Urinary bladder (tissue), 4 donors: ENCODE results near the gene SPRED1. TPM values are rescaled to one million over a fixed set of nuclear protein-coding genes. Genes with fewer than 3 reads are reported as not detected.
"Not testable (repeated sequence)": the region's sequence is repeated elsewhere in the genome, so short reads cannot be mapped to it uniquely, and the experiment has no call there.

Source experiments
- DNase-seq: peaks from one replicate; pipeline ENCODE4 v3.0.0-alpha.2; 2015; ENCODE audit errors: extremely low spot score
- H3K27ac ChIP-seq: one replicate; pipeline ENCODE4 v1.5.1; 2013; ENCODE audit warnings: low read depth, mild to moderate bottlenecking, moderate library complexity
- H3K36me3 ChIP-seq: one replicate; pipeline ENCODE4 v1.6.1; 2013; ENCODE audit warnings: mild to moderate bottlenecking, moderate library complexity; ENCODE audit not compliant: insufficient read depth
- H3K4me1 ChIP-seq: one replicate; pipeline ENCODE4 v1.6.1; 2013; ENCODE audit warnings: mild to moderate bottlenecking, moderate library complexity; ENCODE audit not compliant: insufficient read depth
- H3K4me3 ChIP-seq: one replicate; pipeline ENCODE4 v1.5.1; 2013; ENCODE audit warnings: low read depth, low read length
- WGBS: extraction: QIAGEN DNeasy Blood & Tissue Kit; methylation state at CpG from one replicate; pipeline ENCODE4 v1.1.7; 2013; 5-methylcytosine and 5-hydroxymethylcytosine counted together
- polyA plus RNA-seq: library from polyadenylated mRNA; stranded (reverse); fragments of 200-250 nt; gene quantifications from one replicate; pipeline ENCODE4 v1.2.3, GENCODE V29; 2013
- total RNA-seq: library from RNA; depleted of rRNA; stranded (reverse); fragments of >200 nt; gene quantifications from one replicate; pipeline ENCODE4 v1.2.3, GENCODE V29; 2014
- donor health status: healthy with polysubstance abuse.
- donor health status: healthy.

SPRED1 gene
- total and polyA plus RNA-seq, 2 donors: 8.2 to 94.4 TPM

DNA sequence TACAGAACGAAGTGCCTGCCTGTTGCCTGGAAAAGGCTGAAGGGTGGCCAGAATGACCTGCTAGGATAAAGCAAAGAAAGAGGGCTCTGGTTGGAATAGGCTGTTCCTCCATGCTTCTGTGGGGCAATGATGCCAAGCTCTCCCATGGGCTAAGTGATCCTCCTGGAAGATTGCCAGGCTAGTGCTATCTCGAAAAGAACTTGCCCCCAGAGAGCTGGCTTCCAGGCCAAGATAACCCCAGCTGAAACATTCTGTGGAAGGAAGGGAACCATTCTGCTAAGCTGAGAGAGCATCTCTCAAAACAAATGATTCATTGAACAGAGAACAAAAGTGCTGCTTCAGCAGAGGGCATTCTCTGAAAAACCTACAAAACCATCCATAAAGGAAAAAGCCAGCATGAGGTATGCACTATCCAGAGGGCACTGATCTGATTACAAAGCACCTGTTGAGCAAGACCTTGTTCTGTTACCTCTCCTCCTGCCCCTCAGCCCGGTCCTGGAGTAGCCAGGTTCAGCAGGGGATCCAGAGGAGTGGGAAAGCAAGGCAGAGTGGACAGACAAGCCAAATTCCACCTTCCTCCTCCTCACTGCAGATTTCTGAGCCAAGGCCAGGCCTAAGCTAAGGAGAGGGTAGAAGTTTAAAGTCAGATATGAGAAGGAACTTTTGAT lies 31.9 kb upstream of the SPRED1 start:
- Histone ChIP-seq H3K4me1 (no peaks in the 10 kb centered on the region), H3K27ac (no peak overlapping the region), H3K4me3 (no peak overlapping the region), H3K36me3 (no peaks in the 10 kb centered on the region)
- DNase-seq: no peak
- 75% methylated on average over 3 of the region's 3 CpGs for WGBS

GRCh38 chr15:38224486-38224885 lies 28.1 kb upstream of the SPRED1 start:
- no peak overlapping the region for H3K27ac ChIP-seq
- no peak overlapping the region for H3K4me3 ChIP-seq
- no peaks in the 10 kb centered on the region for H3K36me3 ChIP-seq
- WGBS: 64% methylated on average over 2 of the region's 2 CpGs
- no peaks in the 10 kb centered on the region for H3K4me1 ChIP-seq
- no peak for DNase-seq

- no peak overlapping the region for H3K27ac ChIP-seq
- WGBS: 98% methylated on average over 1 of the region's 1 CpG
- no peaks in the 10 kb centered on the region for H3K4me1 ChIP-seq
- no peaks in the 10 kb centered on the region for H3K36me3 ChIP-seq
- DNase-seq: no peak
- no peak overlapping the region for H3K4me3 ChIP-seq
These were observed 27.3 kb upstream of the SPRED1 start for GRCh38 chr15:38225381-38225780.

DNA sequence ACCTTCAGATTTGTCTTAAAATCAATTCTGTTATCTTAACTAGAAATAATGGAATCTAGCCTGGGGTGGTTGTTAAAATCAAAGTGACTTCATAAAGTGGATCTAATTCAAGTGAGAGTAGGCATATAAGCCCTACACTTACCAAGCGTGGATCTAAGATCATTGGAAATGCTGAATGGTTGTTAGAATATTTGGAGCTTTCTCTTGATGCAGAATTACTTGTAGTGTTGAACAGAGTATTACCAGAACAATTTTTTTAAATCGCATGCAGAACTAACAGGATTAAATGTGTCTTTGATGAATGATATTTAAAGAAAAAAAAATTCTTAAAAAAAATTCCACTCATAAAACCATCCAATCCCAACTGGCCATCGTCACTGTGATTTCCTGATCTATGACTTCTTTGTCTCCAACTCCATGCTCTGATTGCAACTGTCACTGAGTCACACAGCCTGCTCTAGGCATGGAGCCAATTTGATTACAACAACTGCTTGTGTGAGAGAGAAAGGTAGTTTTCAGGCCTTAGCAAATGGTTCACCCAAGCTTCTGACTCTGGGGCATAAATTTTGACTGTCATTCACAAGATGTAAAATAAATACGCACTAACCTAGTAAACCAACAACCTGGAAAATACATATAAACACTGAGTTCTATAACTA lies 25.9 kb upstream of the SPRED1 start:
- H3K36me3 ChIP-seq: no peaks in the 10 kb centered on the region

DNA sequence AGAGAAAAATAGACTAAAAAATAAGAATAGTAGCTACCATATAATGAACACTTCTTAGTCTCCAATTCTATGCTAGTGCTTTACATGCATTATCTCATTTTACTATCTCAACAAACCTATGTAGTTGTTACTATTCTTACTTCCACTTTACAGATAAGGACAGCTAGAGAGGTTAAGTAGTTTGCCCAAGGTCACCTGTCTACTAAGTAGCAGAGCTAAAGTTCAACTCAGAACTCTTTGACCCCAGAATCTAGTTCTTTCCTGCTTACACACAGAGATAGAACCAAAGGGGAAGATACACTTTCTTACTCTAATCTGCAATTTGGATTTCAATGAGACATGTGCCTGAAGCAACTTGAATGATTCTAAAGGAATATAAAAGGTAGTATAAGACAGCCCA lies 24.7 kb upstream of the SPRED1 start:
- Histone ChIP-seq H3K4me3 (no peak overlapping the region), H3K36me3 (no peaks in the 10 kb centered on the region), H3K27ac (no peak overlapping the region), H3K4me1 (no peaks in the 10 kb centered on the region)
- no peak for DNase-seq

More for the DNA sequence above, 25.9 kb upstream of the SPRED1 start:
- DNase-seq: peak; percentile 47
- Histone ChIP-seq H3K27ac (no peak overlapping the region), H3K4me1 (no peaks in the 10 kb centered on the region), H3K4me3 (no peak overlapping the region)
- WGBS: 62% methylated on average over 4 of the region's 4 CpGs

DNA sequence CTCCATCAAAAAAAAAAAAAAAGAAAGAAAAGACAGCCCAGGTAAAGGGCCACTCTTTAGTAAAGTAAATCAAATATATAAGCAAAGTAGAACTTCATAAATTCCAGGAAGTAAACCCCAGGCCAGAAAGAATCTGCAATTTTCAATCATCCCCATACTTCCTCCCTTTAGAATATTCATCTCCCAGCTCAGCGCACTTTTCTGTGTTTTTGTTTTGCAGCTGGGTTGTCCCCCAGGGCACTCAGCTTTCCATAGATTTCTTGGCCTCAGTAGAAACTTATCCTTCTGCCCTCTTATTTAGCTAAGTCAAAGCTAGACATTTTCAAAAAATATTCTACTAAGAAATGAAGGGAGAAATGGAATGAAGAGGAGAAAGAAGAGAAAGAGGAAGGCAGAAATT lies 24.0 kb upstream of the SPRED1 start:
- H3K4me3 ChIP-seq: no peak overlapping the region
- no peaks in the 10 kb centered on the region for H3K4me1 ChIP-seq
- H3K36me3 ChIP-seq: no peaks in the 10 kb centered on the region
- DNase-seq: no peak
- 80% methylated on average over 1 of the region's 1 CpG for whole genome bisulfite sequencing
- H3K27ac ChIP-seq: no peak overlapping the region

DNA sequence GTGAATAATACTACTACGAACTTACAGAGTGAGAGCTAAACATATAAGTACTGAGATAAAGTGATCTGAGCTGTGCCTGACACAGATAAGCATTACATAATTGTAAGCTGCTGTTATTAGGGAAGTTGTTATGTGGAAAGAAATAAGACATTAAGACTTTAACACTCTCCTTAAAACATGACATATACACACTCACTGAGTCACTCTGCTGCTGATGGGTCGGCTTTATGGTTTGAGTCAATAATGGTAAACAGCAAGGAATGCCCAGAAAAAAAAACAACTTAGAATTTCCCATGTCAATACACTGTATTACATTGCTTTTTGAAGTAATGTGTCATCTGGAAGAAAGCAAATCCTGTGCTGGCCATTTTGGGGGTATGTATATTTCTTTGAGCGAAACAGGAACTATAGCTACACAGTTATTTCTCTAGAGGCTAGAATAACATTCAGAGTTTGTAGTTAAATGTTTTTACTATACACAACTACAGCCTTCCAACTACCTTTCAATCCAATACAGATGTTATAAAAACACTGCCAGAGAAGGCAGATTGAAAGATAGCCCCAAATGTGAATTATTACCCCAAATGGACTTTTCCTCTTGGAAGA lies 22.8 kb upstream of the SPRED1 start:
- DNase-seq: no peak
- Histone ChIP-seq H3K27ac (no peak overlapping the region), H3K36me3 (no peaks in the 10 kb centered on the region), H3K4me1 (no peaks in the 10 kb centered on the region), H3K4me3 (no peak overlapping the region)
- WGBS: 89% methylated on average over 3 of the region's 3 CpGs

DNA sequence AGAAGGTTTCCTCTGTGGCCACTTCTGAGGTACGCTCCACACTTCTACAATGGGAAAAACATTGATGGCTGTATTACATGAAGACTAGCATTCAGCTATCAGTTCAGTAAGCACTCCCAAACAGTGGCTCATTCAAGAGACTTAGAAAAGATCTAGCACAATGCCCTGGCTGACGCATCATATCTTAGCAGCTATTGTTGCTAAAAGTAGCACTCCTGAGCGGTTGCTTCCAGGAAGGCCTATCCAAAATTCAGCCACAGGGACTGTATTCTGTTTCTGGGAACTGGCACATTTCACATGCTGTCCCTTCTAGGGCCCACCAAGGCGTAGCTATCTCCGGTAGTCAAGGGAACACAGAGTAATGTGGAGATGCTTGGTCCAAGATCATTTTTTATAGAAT lies 21.2 kb upstream of the SPRED1 start:
- H3K4me1 ChIP-seq: no peaks in the 10 kb centered on the region
- DNase-seq: no peak
- 95% methylated on average over 5 of the region's 5 CpGs for WGBS
- no peak overlapping the region for H3K4me3 ChIP-seq
- H3K27ac ChIP-seq: no peak overlapping the region
- no peaks in the 10 kb centered on the region for H3K36me3 ChIP-seq

GRCh38 chr15:38237021-38237420 lies 15.6 kb upstream of the SPRED1 start:
- not testable (repeated sequence) for DNase-seq, H3K27ac ChIP-seq, H3K4me3 ChIP-seq, H3K4me1 ChIP-seq, H3K36me3 ChIP-seq
- WGBS: 94% methylated on average over 9 of the region's 9 CpGs

DNA sequence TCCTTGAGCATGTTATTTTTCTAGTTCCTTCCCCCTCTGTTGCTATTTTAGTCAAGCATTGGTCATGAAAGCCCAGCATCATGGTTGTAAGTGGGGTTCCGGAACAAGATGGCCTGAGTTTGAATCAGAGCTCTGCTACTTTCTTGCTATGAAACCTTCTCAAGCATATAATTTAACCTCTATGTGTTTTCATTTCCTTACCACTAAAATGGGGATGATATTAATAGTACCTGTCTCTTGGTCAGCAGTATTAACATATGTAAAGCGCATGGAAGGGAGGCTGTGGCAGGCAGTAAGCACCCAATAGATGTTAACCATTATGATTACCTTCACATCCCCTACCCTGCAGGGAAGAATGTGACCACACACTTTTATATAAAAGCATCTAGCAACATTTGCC lies 14.3 kb upstream of the SPRED1 start:
- H3K4me1 ChIP-seq: no peaks in the 10 kb centered on the region
- WGBS: 96% methylated on average over 2 of the region's 2 CpGs
- H3K4me3 ChIP-seq: no peak overlapping the region

GRCh38 chr15:38242055-38242454 lies 10.6 kb upstream of the SPRED1 start:
- Histone ChIP-seq H3K36me3 (no peaks in the 10 kb centered on the region), H3K27ac (no peak overlapping the region), H3K4me1 (no peaks in the 10 kb centered on the region), H3K4me3 (no peak overlapping the region)
- DNase-seq: no peak
- 61% methylated on average over 2 of the region's 2 CpGs for WGBS

More for the DNA sequence above, 14.3 kb upstream of the SPRED1 start:
- Histone ChIP-seq H3K36me3 (no peaks in the 10 kb centered on the region), H3K27ac (no peak overlapping the region)
- DNase-seq: no peak

DNA sequence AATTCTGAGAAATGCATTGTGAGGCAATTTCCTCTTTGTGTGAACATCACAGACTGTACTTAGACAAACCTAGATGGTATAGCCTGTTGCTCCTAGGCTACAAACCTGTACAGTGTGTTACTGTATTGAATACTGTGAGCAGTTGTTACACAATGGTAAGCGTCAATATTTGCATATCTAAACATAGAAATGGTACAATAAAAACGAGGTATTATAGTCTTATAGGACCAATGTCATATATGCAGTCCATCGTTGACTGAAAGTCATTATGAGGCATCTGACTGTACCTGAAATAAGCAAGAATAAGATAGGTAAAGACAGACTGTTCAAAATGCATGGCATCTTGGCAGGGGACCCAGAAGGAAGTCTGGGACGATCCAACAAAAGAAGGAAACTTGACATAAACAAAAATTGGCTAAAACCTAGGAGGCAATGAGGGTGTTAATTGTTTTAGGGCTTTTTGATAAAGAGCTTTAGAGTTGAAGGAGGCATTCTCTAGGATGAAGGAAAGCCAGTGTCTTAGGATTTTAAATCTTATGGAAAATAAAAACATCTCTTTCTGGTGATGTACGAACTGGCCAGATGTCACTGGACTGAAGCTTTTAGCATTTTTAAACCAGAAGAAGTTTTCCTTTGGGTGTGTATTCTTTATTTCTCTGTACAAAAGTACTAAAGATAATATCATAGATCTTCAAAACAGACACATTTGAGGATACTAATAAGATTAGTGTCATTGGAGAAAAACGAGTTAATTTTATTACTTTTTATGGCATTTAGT lies 9.2 kb upstream of the SPRED1 start:
- no peaks in the 10 kb centered on the region for H3K36me3 ChIP-seq
- H3K27ac ChIP-seq: no peak overlapping the region
- H3K4me3 ChIP-seq: no peak overlapping the region
- H3K4me1 ChIP-seq: no peaks in the 10 kb centered on the region
- no peak for DNase-seq
- 63% methylated on average over 6 of the region's 6 CpGs for WGBS

GRCh38 chr15:38247336-38247735 lies 5.3 kb upstream of the SPRED1 start:
- H3K4me3 ChIP-seq: no peak overlapping the region
- H3K4me1 ChIP-seq: no peaks in the 10 kb centered on the region
- 60% methylated on average over 3 of the region's 3 CpGs for WGBS
- H3K36me3 ChIP-seq: no peaks in the 10 kb centered on the region
- DNase-seq: no peak
- H3K27ac ChIP-seq: no peak overlapping the region
